Superior temporal gyrus (tissue), 1 donor: ENCODE measurements around the gene SLC30A3.
"Not testable (repeated sequence)": the region's sequence is repeated elsewhere in the genome, so short reads cannot be mapped to it uniquely, and the experiment has no call there.

Experiments used
- DNase-seq: peaks from one replicate; pipeline ENCODE4 v3.0.0-alpha.2; 2016; ENCODE audit errors: extremely low spot score

Gene SLC30A3

DNA sequence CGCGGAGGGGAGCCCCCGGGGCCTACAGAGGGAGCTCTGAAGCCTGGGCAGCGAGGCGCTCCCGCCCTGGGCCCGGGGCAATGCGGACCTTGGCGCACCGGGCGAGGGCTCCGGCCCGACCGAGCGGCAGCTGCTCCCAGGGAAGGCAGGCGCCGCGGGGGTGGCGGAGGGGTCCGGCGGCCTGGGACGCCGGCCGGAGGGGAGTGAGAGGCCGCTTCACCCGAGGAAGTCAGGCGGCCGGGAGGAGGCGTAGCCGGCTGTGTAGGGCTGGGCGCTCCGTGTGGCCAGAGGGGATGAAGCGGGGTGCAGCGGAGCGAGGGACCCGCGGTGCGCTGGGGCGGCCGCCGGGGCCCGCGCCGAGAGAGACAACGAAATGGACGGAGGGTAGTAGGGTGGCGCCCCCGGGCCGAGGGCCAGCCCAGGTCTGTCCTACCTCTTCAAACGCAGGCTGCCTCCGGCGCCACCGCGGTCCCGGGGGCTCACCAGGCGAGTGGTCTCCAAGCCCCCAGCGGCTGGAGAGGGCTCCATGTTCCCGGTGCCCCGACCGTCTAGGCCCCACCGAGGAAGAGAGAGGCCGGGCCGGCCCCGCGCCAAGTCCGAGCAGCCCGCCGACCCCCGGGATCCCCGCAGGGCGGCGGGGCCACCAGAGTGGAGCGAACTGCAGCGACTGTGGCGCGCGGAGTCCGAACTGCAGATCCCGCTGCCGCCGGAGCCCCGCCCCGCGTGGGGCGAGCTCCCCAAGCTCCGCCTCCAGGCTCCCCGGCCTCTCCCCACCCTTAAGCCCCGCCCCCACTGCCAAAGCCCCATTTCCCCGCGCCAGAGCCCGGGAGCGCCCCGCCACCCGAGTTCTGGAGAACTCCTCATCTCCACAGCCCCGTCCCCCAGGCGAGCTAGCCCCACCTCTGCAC lies at the start of gene SLC30A3:
TSS of gene SLC30A3 (minus strand) at position 669 of the 908 bp plus-strand sequence. CDS start at position 528, 141 bp downstream.
- peak; percentile 43 for DNase-seq

GRCh38 chr2:27312152-27312551 lies 49.3 kb upstream of the SLC30A3 start:
- no peak for DNase-seq

DNA sequence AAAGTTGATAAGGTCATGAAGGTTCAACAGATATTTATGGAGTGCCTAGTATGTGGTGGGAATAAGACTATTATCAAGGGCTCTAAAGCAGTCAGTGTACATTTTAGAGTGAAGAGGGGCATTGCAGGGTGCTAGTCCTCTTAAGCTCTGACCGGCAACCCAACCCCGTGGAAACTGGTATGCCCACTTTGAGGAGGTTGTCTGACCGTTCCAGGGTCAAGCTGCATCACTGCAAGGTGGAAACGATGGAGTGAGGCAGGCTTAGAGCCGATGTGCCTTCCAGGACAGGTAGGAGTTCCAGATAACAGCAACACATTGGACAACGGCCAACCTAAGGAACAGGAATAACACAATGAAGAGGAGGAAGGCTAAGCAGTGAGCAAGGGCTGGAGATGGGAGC lies 46.8 kb upstream of the SLC30A3 start:
- DNase-seq: no peak

DNA sequence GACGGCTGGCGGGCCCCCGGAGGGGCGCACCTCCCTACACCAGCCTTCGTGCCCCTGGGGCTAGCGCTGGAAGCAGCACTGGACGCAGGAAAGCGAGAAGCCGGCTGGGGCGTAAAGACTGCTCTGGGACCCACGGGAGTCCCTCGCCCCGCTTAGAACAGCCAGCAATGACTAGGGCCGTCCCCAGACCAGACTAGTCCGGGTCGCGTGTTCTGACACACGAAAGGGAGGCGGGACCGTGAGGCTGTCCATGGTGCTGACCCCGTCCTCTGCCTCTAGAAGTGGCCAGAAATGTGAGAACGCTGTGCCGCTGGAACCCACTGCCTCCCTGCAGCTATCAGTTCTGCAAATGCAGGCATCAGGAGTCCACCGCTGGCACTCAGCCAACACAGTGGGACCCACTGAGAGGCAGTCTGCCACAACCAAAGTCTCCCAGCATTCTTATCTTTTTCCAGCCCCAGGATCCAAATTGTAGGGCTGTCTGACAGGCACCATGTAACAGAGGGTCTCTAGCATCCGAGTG lies 45.6 kb upstream of the SLC30A3 start, which contains the start of gene UCN:
TSS of gene UCN (minus strand) at position 87 of the 523 bp plus-strand sequence. CDS start 550 bp downstream, outside the sequence.
- no peak for DNase-seq

- DNase-seq: no peak
Observed at GRCh38 chr2:27307545-27308358, 44.9 kb upstream of the SLC30A3 start.

DNA sequence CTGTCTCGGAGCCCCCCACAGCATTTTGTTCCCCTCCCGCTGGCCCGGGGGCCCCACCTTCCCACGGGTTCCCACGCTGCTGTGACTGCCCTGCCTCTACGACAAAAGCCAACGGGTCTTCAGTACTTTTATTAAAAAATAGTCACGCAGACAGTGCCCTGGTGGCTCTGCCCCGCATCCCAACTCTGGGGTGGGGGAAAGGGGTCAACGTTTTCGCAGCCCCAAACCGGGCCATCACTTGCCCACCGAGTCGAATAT lies 44.4 kb upstream of the SLC30A3 start:
- no peak for DNase-seq

DNA sequence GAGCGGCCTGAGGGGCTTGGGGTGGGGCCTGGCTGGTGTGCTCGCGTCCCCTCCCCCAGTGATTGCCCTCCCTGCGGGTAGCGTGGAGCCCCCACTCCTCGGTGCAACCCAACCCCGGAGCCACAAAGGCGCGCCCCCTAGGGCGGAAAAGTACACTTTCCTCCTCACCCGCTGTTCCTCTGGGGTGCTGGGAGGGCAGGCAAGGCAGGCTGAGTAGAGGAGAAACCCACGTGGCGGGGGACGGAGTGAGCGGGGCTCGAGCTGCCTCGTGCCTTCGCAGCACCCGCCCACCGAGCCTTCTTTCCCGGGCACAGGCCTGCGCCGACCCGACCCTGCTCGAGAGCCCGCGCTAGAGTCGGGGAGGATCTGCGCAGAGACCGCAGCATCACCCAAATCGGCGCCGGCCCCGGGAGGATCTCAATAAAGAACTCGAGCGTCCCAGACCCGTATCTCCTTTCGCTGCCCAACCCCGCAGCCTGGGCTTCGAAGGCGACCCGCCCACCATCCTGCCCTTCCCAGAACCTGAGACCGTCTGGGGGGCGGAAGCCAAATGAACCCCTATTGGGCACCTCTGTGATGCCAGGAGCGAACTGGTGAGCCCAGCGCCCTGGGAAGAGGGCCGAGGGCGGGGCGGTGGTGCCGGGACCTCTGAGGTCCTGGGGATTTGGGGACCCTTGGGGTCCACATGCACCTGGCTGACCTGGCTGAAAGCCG lies 43.9 kb upstream of the SLC30A3 start:
- DNase-seq: no peak

DNA sequence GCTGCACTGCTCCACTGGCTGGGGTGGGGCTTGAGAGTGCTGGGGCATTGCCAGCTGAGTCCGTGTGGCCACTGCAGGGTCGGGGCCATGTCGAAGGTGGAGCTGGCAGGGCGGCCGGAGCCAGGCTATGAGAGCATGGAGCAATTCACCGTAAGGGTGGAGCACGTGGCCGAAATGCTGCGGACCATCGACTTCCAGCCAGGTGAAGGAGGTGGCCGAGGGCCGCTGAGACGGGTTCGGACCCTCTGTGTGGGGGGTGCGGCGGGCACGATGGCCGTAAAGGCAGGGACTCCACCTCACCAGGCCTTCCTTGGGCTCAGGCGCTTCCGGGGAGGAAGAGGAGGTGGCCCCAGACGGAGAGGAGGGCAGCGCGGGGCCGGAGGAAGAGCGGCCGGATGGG lies 43.3 kb upstream of the SLC30A3 start:
- DNase-seq: no peak

GRCh38 chr2:27305516-27305915 lies 42.7 kb upstream of the SLC30A3 start:
- no peak for DNase-seq

- DNase-seq: no peak
Observed at GRCh38 chr2:27304488-27305240, 41.8 kb upstream of the SLC30A3 start.

- peak; percentile 80 for DNase-seq
Observed at GRCh38 chr2:27303093-27304025, 40.5 kb upstream of the SLC30A3 start.

- DNase-seq: not testable (repeated sequence)
Observed at GRCh38 chr2:27300606-27301005, 37.8 kb upstream of the SLC30A3 start.

DNA sequence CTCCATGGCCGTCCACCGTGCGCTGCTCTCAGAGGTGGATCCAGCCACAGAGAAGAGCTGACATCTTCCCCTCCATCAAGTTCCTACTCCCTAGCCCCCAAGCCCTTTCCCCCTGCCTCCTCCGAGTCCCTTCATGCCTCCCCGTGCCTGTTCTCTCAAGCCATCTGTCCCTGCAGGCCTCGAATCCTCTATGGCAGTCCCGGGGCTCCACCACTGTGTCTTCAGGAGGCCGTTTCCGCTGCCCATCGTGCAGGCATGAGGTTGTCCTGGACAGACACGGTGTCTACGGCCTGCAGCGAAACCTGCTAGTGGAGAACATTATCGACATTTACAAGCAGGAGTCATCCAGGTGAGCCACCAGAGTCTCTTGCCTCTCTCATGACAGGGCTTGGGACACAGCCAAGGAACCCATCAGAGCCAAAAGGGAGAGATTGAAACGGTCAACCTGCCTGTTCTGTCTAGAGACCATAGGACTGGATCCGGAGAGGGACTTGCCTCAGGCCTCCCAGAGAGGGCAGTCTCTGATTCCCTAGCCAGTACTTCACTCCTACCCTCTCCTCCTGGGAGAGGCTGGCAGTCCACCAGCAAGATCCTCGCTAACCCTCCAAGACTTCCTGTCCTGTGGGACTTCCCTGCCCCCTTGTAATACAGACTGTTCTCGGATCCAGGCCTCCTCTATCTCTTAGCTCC lies 35.7 kb upstream of the SLC30A3 start:
- DNase-seq: no peak

DNA sequence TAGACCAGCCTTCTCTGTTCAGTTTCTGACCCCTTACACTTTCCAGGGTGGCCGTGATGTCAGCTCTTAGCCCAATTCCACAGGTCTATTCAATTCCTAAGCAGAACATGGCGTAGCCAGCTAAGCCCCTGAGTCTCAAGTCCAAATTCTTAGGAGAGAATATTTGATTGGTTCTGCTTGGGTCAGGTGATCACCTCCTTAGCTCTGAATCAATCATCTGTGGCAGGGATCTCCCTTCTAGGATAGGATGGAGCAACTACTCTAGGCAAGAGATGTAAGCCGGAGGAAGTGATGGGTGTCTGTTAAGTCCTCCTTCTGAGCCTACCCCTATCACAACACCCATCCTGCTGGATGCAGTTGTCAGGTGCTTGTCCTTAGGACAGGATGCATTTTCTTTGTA lies 34.3 kb upstream of the SLC30A3 start:
- no peak for DNase-seq

DNA sequence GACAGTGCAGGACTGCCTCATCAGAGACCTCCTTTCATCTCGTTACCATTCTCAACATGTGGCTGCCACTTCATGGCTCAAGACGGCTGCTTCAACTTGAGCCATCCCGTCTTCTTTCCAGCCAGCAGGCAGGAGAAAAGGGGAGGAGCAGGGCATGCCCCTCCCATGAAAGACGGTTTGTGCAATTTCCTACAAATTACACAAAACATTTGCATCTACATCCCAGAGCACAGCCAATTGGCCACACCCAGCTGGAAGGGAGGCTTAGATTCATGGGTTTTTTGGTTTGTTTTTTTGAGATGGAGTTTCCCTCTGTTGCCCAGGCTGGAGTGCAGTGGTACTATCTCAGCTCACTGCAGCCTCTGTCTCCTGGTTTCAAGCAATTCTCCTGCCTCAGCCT lies 33.6 kb upstream of the SLC30A3 start:
- no peak for DNase-seq

DNA sequence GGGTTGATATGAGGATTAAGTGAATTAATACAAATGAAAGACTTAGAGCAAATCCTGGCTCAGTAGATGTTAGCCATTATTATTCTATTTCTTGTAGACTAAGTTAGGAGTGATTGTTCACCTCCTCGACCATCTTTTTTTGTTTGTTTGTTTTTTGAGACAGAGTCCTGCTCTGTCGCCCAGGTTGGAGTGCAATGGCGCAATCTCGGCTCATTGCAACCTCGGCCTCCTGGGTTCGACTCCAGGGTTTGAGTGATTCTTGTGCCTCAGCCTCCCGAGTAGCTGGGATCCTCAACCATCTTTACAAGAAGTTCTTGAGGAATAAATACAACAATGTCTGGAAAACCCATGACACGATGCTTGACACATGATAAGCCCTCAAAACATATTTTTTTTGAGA lies 32.1 kb upstream of the SLC30A3 start:
- DNase-seq: no peak

DNA sequence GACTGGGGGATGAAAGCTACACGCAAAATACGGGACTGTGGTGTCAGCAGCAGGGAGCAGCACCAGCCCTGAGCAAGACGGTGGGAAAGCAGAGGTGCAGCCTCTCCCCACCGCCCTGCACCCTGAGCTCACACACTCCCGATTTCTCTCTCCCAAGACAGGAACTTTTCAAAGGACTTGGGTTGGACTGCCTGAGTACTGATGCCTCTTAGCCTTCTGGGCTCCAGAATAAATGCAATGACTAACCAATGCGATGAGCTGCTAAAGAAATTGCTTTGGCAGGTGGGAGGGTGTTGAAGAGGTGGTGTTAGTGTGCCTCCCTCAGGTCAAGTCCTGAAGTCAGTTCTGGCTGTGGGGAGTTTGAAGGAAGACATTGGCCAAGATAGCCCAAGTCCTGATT lies 29.0 kb upstream of the SLC30A3 start:
- no peak for DNase-seq

GRCh38 chr2:27290549-27290948 lies 27.7 kb upstream of the SLC30A3 start:
- DNase-seq: no peak

- no peak for DNase-seq
Observed at GRCh38 chr2:27288610-27289009, 25.8 kb upstream of the SLC30A3 start.

DNA sequence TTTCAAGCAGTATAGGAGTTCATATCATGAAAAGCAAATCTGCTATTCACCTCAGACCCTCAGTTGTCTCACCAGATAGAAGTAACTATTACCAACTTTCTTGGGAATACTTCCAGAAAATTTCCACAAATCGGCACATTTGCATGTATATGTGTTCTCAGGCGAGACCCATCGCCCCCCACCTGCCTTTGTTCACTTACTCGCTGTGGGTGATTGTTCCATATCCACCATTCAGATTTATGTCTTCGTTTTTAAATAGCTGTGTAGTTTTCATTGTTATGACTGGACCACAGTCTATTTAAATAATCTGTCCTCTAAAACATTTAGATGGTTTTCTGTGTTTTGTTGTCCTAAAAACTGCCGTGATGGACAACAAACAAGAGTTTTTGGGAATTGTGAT lies 22.6 kb upstream of the SLC30A3 start:
- no peak for DNase-seq
